Loucy (cell line): ENCODE data around the gene TMIE.

ENCODE experiments used
- EZH2phosphoT487 ChIP-seq: fragments of 200-600 bp; IDR thresholded peaks from 2 replicates; pipeline ENCODE4 v1.6.1; 2018; ENCODE audit warnings: antibody characterized with exemption, mild to moderate bottlenecking, moderate library complexity, borderline replicate concordance
- TF ChIP-seq, protein P1 (sequence below): fragments of 200-600 bp; sonication (generic); conservative IDR thresholded peaks from 2 replicates; pipeline ENCODE4 v1.5.1; 2014; ENCODE audit warnings: mild to moderate bottlenecking, antibody characterized with exemption, low read length

DNA sequence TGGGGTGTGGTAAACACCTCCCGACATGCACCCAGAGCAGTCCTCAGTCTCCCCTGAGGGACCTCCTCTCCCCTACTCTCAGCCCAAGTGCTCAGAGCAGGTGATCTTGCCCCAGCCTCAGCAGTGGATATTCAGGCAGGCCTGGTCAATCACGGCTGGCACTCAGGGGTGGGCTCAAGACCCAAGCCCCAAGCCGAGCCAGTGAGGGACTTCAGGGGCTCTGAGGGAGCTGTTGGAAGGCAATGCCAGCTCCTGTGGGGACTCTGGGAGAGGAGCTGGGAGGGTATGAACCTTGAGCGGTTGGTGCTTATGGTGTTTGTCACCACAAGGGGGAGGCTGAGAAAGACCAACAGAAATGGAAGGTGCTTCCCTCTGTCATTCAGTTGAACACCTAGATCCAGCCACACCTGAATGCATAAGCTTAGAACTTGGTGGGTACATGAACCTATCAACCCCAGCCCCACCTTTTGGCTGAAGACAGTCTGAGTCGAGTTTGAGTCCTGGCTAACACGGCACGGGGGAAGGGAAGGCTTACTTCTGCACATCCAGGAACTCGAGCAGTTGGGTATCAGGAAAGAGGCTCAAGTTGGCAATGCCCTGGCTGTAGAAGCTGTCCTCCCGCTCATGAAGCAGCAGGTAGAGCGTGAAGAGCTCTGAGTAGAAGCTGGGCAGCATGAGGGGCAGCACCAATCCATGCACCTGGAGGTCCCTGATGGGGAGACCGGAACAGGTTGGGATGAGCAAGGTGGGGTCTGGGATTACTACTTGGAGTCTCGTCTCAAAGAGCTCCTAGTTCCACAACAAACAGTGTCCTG, 27.0 kb upstream of the TMIE start:
- TF ChIP-seq, protein P1, sequence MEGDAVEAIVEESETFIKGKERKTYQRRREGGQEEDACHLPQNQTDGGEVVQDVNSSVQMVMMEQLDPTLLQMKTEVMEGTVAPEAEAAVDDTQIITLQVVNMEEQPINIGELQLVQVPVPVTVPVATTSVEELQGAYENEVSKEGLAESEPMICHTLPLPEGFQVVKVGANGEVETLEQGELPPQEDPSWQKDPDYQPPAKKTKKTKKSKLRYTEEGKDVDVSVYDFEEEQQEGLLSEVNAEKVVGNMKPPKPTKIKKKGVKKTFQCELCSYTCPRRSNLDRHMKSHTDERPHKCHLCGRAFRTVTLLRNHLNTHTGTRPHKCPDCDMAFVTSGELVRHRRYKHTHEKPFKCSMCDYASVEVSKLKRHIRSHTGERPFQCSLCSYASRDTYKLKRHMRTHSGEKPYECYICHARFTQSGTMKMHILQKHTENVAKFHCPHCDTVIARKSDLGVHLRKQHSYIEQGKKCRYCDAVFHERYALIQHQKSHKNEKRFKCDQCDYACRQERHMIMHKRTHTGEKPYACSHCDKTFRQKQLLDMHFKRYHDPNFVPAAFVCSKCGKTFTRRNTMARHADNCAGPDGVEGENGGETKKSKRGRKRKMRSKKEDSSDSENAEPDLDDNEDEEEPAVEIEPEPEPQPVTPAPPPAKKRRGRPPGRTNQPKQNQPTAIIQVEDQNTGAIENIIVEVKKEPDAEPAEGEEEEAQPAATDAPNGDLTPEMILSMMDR = peak; percentile 54
- no peak for TF ChIP-seq EZH2phosphoT487
